Astrocyte of the hippocampus (primary cell): ENCODE data around the gene ABCA3.

ENCODE experiments used
- DNase-seq: peaks from one replicate; pipeline ENCODE4 v3.0.0; 2011; ENCODE audit warnings: low read depth, low spot score

ABCA3 gene

DNA sequence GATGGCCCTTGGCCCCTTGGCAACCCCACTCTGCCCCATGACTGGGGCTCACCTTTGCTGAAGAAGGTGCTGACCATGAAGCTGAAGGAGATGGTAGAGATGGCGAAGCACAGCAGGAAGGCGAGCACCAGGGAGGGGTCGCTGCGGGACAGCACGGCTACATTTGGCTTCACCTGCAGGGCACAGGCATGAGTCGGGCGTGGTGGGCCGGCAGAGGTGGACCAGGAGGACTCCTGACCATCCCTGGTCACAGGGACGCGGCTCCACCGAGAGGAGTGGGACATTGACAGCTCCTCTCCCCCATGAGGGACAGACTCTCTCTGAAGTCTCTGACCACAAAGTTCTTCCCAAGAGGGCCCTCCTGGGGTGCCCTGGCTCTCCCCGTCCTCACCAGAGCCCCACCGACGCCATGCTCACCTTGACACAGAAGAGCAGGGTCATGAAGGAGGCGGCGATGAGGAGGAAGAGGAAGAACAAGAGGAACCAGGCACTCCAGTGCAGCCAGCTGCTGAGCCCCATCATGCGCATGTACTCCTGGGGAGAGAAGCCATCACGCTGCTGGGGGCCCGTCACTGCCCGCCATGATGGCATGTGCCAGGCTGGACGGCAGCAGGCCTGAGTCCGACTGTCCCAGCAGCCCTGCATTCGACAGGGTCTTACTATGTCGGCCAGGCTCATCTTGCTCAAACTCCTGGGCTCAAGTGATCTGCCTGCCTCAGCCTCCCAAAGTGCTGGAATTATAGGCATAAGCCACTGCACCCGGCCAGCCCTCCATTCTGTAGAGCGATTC is 23.1 kb downstream of the ABCA3 start:
- DNase-seq = no peak

DNA sequence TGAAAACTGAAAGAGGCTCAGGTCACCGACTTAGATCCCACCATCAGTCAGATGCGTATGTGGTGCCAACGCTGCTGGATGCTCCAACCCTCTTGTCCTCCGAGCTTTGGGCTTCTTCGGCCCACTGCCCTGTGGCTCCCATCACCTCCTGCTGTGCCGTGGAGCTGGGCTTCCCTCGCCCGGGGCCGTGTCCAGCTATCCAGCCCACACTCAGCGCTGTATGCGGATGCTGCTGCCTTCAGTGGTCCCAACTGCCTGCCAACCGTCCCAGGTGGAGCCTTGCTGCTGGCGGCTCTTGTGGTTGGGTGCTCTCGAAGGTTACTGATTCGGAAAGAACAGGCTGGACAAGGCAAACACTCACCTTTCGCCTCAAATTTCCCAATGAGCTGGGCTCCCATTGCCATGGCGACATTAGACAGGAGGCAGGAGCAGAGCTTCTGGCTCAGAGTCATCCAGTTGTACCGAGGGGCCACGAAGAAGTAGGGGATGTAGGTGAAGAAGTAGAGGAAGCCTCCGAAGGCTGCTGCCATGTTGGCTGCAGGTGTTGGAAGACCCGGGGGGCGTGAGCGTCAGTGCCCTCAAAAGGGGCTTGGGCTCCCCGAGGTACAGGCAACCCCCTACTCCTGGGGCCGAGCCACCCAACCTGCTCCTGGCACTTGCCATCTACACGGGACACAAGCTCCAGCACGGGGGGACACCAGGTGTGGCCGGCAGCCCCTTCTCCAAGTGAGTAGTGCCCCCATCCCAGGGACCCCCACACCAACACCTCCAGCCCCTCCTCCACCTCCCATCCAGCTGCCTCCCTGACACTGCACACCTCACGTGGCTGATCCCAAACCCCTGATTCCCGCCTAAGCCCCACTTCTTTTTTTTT is 32.2 kb downstream of the ABCA3 start:
- no peak for DNase-seq

DNA sequence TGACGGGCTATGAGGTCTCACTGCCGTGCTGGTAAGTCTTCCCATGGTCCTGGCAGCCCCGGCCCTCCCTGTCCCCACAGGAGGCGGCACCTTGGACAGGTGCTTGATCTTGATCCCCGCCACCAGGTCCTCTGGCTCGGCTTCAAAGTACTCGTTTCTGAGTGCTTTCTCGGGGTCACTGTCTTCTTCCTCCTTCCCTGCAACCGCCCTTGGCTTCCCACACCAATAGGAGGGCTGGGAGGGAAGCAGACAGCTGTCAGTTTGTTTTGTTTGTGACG is 40.7 kb downstream of the ABCA3 start:
- no peak for DNase-seq

DNA sequence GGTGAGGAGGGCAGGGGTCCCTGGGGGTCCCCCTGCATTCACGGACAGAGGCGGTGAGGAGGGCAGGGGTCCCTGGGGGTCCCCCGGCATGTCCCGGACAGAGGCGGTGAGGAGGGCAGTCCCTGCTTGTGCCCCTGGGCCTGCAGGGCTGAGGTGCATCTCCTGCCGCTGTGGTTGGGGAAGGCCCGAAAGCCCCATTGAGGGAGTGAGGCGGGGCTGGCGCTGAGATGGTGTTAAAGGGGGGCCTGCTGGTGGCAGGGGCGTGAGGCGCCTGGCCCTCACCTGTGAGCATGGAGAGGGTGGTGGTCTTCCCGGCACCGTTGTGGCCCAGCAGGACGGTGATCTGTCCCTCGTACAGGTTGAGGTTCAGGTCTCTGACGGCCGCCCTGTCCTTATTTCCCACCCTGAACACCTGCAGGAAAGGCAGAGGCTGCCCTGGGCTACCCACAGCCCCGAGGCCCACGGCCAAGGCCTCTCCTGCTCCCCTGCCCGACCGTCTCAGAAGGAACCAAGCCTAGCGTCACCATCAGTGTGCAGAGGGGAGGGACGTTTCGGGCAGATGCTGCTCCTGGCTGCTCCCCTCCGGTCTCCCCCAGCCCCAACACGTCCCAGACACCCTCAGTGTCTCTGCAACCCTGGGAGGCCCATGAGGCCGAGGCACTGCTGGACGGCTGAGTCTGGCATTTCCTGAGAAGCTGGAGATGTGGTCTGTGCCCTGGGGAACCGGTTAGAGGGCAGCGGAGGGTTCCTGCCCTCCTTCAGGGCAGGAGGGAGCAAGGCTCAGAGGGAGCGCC is 41.2 kb downstream of the ABCA3 start:
- DNase-seq = no peak

DNA sequence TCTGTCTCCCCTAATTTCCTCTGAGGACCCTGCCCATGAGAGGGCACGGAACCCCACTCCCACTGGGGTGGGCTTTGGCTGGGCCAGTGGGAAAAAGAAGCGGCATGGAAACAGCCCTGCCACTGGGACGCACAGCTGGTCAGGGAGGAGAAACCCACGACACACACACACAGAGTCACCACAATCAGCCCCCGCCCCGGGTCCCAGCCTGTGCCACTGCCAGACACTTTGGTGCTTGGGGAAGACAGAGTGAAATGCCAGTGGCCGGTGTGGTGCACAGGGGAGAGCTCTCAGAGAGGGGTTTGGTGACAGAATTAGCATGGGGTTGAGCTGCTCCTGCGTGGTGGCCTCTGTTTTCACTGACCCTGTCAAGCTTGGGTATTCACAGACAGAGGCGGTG is 41.9 kb downstream of the ABCA3 start:
- no peak for DNase-seq

DNA sequence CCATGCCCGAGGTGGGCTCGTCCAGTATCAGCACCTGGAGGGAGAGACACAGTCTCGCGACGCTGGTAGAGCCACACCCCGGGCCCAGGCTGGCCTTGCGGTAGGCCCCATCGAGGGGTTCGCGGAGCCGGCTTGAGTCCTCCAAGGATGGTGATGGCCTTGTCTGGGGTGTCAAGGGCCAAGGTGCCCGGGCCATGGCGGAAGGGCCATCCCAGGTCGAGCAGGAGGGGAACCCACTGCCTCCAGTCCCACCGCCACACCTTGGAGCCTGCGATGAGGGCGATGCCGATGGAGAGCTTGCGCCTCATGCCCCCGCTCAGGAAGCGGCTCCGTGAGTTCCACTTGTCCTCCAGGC is 43.0 kb downstream of the ABCA3 start:
- DNase-seq = no peak

DNA sequence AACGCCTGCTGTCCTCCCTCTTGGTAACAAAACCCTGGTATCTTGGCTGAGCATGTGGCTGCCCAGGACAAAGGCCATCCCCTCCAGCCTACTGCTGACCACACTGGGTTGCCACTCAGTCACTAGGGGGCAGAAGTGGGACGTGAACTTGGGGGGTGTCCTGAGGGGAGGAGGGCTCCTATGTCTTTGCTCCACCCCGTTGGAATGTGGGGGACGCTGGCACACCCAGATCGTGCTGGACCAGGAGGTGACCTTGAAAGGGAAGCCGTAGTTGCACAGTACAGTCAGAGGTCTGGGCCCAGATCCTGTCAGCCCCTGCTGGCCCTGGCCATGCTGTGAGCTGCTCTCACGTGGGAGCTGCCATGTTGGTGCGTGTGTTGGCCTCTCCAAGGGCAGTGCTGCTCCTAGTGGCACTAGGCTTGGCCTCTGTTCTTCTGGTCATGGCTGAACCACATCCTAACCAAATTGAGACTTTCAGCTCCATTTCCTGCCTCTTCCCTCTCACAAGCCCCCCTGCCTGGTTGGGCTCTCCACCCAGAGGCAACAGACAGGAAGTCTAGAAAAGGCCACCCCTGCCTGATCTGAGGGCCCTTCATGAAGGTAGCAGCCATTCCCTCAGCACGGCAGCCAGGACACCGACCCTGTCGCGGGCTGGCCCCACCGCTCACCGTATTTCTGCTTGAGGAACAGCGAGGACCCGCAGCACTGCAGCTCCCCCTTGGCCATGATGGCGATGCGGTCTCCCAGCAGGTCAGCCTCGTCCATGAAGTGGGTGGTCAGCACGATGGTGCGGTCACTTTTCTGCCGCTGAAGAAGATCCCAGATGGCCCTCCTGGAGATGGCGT is 43.6 kb downstream of the ABCA3 start:
- peak; percentile 21 for DNase-seq

DNA sequence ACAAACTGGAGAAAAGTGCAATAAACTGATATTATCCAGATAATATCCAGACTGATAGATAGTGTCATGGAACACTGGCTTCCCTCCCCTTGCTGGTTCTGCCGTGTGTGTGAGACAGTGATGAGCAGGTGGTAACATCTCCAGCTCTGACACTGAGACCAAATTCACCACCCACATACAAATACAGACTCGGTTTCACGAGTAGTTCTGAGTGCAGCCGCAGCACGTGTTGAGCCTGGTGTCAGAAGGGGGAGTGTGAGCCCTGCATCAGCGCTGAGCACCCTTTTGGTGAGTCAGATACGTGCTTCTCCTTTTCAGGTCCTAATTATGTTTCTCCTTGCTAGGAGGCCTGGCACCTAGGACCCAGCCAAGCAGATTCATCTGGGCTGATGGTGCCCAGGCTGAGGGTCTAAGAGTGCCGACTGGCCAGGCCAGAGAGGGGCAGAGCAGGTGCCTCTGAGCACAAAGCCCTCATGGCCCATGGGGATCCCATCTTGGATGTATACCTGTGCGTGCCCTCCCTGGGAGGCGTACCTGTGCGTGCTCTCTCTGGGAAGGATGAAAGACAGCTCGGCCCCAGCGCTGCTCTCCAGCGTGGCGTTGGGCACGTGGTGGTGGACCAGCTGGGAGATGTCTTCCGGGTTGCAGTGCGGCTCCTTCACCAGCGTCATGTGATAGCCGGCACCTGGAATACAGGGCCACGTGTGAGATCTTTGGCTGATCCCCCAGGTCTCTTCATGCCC is 45.3 kb downstream of the ABCA3 start:
- DNase-seq = no peak

DNA sequence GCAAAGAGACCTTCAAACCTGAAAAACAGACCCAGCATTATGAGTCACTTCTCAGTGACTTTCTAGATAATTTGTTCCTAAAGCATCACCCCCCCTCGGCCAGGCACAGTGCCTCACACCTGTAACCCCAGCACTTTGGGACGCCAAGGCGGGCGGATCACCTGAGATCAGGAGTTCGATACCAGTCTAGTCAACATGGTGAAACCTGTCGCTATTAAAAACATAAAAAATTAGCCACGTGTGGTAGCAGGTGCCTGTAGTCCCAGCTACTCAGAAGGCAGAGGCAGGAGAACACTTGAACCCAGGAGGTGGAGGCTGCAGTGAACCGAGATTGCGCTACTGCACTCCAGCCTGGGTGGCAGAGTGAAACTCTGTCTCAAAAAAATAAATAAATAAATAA is 48.3 kb downstream of the ABCA3 start:
- no peak for DNase-seq

DNA sequence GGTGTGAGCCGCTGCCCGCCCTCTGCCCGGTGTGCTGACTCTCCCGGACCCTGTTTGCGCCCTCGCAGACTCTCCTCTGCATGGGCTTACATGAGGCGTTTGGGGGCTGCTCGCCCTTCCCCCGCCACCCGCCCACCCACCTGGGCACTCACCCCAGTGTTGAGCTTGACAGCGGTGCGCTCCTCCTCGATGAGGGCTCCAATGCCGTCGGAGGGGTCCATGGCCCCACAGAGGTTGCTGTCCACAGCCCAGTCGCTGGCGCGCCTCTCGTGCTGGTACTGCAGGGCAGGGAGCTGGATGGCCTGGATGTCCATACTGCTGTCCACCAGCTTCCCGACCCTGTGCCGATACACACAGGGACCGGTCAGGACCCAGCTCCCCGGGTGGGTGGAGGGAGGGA is 51.2 kb downstream of the ABCA3 start:
- no peak for DNase-seq

DNA sequence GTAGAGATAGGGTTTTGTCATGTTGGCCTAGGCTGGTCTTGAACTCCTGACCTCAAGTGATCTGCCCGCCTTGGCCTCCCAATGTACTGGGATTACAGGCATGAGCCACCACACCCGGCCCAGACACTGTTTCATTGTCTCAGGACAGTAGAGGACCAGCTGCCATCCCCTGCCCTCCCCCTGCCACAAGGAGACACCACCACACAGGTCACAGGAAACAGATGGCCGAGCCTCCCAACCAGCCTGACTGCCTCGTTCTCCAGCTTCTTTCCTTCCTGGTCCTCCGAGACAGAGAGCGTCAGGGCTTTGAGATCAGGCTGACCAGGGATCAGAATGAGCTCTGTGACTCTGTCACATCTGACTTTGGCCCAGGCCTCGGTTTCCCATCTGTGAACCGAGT is 51.8 kb downstream of the ABCA3 start:
- DNase-seq = no peak

DNA sequence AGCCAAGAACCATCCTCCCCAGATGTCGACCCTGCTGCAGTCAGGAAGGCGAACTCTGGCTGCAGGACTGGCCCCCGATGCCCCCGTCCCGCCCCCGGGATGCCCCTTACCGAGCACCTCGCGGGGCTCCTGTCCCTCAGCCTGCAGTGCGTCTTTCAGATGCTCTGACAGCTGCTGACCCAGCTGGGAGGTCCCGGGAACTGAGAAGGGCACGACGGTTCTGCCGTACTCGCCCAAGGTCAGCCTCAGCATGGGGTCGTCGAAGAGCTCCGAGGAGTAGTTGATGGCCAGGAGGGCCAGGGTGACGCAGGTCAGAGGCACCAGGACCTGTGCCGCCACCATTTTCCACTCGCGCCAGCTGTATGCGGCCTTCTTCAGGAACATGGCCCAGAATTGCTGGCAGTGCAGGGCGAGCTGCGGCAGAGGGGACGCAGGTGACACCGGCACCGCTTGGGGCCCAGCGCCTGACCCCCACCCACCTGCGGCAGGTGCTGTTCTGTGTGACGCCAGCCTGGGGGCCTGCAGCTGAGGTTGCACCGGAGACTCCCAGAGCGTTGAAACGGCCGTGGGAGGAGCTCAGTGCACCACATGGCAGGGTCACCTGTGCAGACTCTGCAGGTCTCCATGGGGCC is 52.5 kb downstream of the ABCA3 start:
- no peak for DNase-seq

DNA sequence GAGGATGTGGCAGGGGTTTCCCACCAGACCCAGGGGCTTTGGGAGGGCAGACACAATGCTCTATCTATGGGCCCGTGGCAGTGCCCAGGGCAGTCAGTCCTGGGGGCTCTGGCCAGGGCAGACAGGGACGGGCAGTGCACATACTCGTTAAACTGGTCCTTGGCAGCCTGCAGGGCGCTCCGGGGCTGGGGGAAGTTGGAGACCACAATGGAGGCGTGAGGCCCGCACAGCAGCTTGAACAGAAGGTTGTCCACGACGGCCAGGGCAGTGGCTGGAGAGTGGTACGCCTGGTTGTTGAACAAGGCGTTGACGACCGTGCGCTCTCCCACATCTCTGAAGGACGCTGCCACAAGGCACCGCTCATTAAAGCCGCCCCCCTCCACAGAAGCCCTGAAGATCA is 54.0 kb downstream of the ABCA3 start:
- DNase-seq = no peak

DNA sequence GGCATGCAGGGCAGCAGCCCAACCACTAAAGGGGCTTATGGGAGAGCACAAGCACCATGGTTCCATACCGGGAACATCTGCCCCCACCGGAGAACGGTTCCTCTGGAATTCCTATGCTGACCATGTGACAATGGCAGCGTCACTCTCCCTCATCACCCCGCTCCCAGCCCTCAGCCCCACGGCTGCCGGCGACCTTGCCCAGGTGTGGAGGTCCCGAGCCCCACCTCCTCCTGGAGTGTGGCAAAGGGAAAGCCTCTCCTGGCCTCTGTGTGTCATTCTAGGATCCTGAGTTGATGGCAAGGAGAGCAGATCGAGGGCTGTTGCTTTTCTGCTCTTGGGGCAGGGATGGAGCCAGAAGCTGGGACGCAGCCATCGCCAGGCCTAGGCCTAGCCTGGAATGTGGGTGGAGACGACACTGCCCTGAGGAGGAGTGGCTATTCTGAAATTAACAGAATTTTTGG is 54.8 kb downstream of the ABCA3 start:
- no peak for DNase-seq

DNA sequence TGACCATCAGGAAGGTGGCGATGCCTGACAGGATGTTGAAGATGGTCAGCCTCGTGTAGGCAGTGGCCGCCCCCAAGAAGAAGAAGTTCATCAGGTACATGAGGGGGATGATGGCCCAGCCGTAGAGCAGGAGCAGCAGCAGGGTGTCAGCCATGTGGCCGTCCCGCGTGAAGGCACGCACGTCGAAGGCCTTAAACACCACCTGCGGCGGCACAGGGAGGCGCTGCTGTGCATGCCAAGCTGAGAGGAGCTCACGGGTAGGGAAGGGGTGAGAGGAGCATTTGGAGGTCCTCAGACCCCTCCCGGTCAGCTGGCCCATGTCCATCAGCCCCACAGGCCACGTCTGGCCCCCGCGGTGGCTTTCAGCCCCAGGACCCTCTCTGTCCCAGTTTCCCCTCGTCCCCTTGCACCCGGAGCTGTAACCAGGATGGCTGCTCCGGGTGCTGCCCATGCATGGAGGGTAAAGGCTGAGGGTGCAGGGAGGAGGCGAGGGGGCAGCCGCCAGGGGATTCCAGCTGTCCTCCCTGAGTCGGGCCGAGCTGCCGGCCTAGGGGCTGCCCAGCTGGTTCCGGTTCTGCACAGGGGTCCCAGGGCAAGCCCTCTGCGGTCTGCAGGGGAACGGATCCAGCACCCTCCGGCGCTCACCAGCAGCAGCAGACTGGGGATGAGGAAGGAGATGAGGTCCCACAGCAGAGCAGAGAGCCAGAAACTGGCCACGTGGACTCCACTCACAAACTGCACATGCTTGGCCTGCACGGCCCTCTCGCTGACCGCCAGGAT is 55.5 kb downstream of the ABCA3 start:
- no peak for DNase-seq

DNA sequence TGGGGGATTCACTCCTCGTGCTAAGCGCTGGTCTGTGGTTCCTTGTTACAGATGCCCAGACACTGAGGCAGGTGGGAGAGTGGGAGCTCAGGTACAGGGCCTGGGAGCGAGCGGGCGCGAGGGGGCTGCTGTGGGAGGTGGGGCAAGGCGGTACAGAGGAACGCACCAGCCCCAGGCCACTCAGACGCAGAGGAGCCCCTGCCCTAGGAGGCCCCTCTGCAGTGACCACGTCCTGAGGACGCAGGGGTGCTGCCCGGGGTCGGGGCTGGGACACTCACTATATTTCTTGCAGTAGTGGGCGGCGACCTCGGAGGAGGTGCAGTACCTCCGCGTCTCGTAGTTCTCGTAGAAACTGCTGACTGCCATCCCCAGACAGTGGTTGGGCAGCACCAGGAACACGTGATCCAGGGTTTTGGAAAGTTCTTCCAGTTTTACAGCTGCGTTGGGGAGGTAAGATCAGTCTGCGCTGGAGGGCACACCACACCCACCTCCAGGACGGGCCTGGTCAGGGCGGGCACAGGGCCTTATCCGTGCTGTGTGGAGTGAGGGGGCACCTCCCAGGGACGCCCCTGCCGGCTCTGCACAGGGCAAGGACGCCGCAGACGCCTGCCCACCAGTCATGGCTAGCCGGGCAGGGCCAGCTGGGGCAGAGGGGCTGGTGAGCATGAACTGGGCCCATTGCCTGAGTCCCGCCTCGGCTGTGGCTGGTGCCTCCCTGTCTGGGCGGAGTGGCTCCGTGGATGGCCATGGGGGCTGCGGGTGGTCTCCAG is 56.3 kb downstream of the ABCA3 start:
- DNase-seq = no peak

DNA sequence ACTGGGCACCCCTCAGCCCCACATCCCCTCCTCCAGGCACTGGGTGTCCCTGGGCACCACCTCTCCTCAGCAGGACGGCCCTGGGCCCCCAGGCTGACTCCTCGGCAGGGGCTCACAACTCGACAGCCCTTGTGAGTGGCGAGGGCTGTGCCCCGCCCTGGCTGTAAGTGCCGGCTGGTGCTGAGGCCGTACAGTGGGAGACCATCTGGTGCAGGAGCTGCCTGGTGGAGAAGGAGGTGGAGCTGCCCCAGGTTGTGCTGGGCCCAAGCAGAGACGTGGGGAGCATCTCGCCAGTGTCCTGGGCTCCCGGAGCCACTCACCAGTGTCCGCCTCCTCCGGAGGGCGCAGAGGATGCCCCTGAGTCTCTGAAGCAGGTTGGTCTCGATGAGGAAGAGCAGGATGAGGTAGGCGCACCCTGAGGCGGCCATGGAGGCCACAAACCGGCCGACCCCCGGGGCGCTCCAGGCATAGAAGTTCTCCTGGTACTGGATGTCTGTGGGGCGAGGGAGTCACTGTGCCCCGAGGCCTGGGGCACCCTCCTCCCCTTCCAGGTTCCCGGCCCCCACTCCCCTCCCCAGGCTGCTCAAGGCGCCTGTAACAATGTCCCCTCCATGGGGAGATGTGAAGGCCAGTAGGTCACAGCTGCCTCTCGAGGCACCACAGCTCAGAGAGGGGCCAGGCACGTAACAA is 57.5 kb downstream of the ABCA3 start:
- no peak for DNase-seq

DNA sequence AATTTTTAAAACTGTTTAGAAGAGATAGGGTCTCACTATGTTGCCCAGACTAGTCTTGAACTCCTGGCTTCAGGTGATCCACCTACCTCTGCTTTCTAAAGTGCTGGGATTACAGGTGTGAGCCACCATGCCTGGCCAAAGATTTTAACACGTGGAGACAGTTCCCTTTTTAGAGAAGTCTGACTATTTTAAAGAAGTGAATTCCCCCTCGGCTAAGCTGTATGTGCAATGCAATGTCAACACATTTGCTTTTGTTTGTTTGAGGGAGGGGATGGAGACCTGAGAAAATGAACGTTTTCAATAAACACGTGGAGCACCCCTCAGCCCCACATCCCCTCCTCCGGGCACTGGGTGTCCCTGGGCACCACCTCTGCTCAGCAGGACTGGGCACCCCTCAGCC is 58.3 kb downstream of the ABCA3 start:
- no peak for DNase-seq
